Keratinocyte (primary cell): Measurements from ENCODE around the gene OCLN. TPM values are rescaled to one million over a fixed set of nuclear protein-coding genes. Genes with fewer than 3 reads are reported as not detected.

Experiments used
- polyA plus RNA-seq, 5 experiments: library from polyadenylated mRNA; depleted of rRNA in 3 of 5; stranded (reverse) in 3 of 5; stranded (forward) in 1 of 5; unstranded in 1 of 5; fragments of >200 nt; gene quantifications; 1 replicate in 1 of 5; 2 replicates in 3 of 5; 3 replicates in 1 of 5; pipeline versions ENCODE4 v1.2.1 to v1.2.3, GENCODE V29; 2011 to 2012; ENCODE audit warnings: missing spikeins in 2 of 5, low read depth in 1 of 5, low replicate concordance in 1 of 5
- small RNA-seq, 3 experiments: library from RNA; depleted of rRNA; stranded (forward); fragments of <200 nt; gene quantifications; one replicate each; pipeline ENCODE3, GENCODE V24; 2012; ENCODE audit warnings: low read depth in 3 of 3, low replicate concordance in 1 of 3; ENCODE audit not compliant: insufficient read length in 3 of 3

The OCLN gene
- polyA plus RNA-seq, 1 donor (not counting 4 experiments of a cell fraction or from before 2014, with no cell fraction given), result 4.6 TPM

Small RNA genes within 50 kb of the gene (small RNA-seq; reads per million reads assigned to genes)
- gene RN7SL616P (0 reads per million in 3 experiments), gene RNU6-724P (0 reads per million in 3 experiments), gene RPS27P14 (0 reads per million in 3 experiments)

Other genes starting within 250 kb of the OCLN start
- gene CCDC125, start 160.0 kb upstream of the OCLN start, polyA plus RNA-seq, result 3.8 to 6.3 TPM (median 3.9 TPM) in 3 replicates
- gene AK6, start 123.3 kb upstream of the OCLN start, polyA plus RNA-seq, result 21.3 to 60.3 TPM (median 27.3 TPM) in 3 replicates
- gene TAF9, start 123.3 kb upstream of the OCLN start, polyA plus RNA-seq, result 167 to 237 TPM (median 187 TPM) in 3 replicates
- 13.4 to 23.0 TPM (median 22.8 TPM) in 3 replicates for gene RAD17, start 123.0 kb upstream of the OCLN start, polyA plus RNA-seq
- 16.7 to 20.2 TPM (median 17.6 TPM) in 3 replicates for gene MARVELD2, start 77.7 kb upstream of the OCLN start, polyA plus RNA-seq
- gene GTF2H2C, start 67.4 kb downstream of the OCLN start, polyA plus RNA-seq, result 17.5 to 37.3 TPM (median 21.0 TPM) in 3 replicates